Smooth muscle cell (in vitro differentiated cells): ENCODE measurements around the gene FUT1. TPM values are rescaled to one million over a fixed set of nuclear protein-coding genes. Genes with fewer than 3 reads are reported as not detected.

Source experiments
- DNase-seq: peaks from one replicate; lab custom pipeline; 2025; ENCODE audit not compliant: unreplicated experiment; lab: John Stamatoyannopoulos, UW
- H2AFZ ChIP-seq: fragments of 200-600 bp; sonication (generic); 2 replicates; pipeline ENCODE4 v1.6.0; 2016; ENCODE audit warnings: antibody characterized with exemption, low read depth, mild to moderate bottlenecking
- H3F3A ChIP-seq: fragments of 200-600 bp; sonication (generic); 2 replicates; pipeline ENCODE4 v1.6.0; 2017; ENCODE audit warnings: antibody characterized with exemption, low read depth
- H3K27ac ChIP-seq: fragments of 200-600 bp; sonication (generic); 2 replicates; pipeline ENCODE4 v1.5.1; 2016; ENCODE audit warnings: low read depth, mild to moderate bottlenecking
- H3K27me3 ChIP-seq: fragments of 200-600 bp; sonication (generic); 2 replicates; pipeline ENCODE4 v1.6.1; 2016; ENCODE audit warnings: low read depth, mild to moderate bottlenecking
- H3K36me3 ChIP-seq: fragments of 200-600 bp; sonication (generic); 2 replicates; pipeline ENCODE4 v1.5.1; 2016; ENCODE audit warnings: low read depth
- H3K4me1 ChIP-seq: fragments of 200-600 bp; sonication (generic); 2 replicates; pipeline ENCODE4 v1.5.1; 2016; ENCODE audit warnings: low read depth
- H3K4me2 ChIP-seq: fragments of 200-600 bp; sonication (generic); 2 replicates; pipeline ENCODE4 v1.6.0; 2016; ENCODE audit warnings: mild to moderate bottlenecking
- H3K4me3 ChIP-seq: fragments of 200-600 bp; sonication (generic); 2 replicates; pipeline ENCODE4 v1.5.1; 2016; ENCODE audit warnings: mild to moderate bottlenecking
- H3K79me2 ChIP-seq: fragments of 200-600 bp; sonication (generic); 2 replicates; pipeline ENCODE4 v1.6.0; 2016; ENCODE audit warnings: low read depth, mild to moderate bottlenecking
- H3K9ac ChIP-seq: fragments of 200-600 bp; sonication (generic); 2 replicates; pipeline ENCODE4 v1.6.0; 2016; ENCODE audit warnings: low read depth
- H3K9me3 ChIP-seq: fragments of 200-600 bp; sonication (generic); replicated peaks from 2 replicates; pipeline ENCODE4 v1.5.1; 2016; ENCODE audit warnings: low read depth
- H4K20me1 ChIP-seq: fragments of 200-600 bp; sonication (generic); 2 replicates; pipeline ENCODE4 v1.6.0; 2016; ENCODE audit warnings: low read depth
- CTCF ChIP-seq: fragments of 200-600 bp; sonication (generic); IDR thresholded peaks from 2 replicates; pipeline ENCODE4 v1.5.1; 2017; ENCODE audit warnings: borderline replicate concordance, mild to moderate bottlenecking, antibody characterized with exemption; ENCODE audit not compliant: insufficient read depth, poor library complexity, severe bottlenecking
- WGBS: methylation state at CpG from one replicate; pipeline ENCODE4 v1.1.7; 2016; ENCODE audit warnings: low lambda C conversion rate; 5-methylcytosine and 5-hydroxymethylcytosine counted together
- polyA plus RNA-seq: library from polyadenylated mRNA; unstranded; fragments of >200 nt; fragmentation: Nextera tagmentation; extraction: Ambion mirVana; gene quantifications from 2 replicates; pipeline ENCODE4 v1.2.1, GENCODE V29; 2016
- total RNA-seq: library from RNA; depleted of rRNA; stranded (reverse); fragments of >200 nt; gene quantifications from 2 replicates; pipeline ENCODE4 v1.2.3, GENCODE V29; 2014

The FUT1 gene
- total and polyA plus RNA-seq, 2 experiments from 2014 or later: 0.51 to 0.58 TPM

- Histone ChIP-seq H3K4me3 (peak overlapping the region; percentile 71), H3K4me2 (peak overlapping the region; percentile 88), H3K9ac (peak overlapping the region; percentile 28), H3K79me2 (no peaks in the 10 kb centered on the region), H4K20me1 (no peaks in the 10 kb centered on the region), H2AFZ (peak overlapping the region; percentile 90), H3F3A (peaks cover 8% of the 10 kb centered on the region), H3K4me1 (peaks cover 21% of the 10 kb centered on the region), H3K36me3 (no peaks in the 10 kb centered on the region), H3K9me3 (no peaks in the 10 kb centered on the region), H3K27ac (no peak overlapping the region), H3K27me3 (no peaks in the 10 kb centered on the region)
- DNase-seq: no peak
- 7% methylated on average over 22 of the region's 25 CpGs for WGBS
- peak; percentile 3 for TF ChIP-seq CTCF
Measured at GRCh38 chr19:48713041-48713863, 39.2 kb downstream of the FUT1 start.

DNA sequence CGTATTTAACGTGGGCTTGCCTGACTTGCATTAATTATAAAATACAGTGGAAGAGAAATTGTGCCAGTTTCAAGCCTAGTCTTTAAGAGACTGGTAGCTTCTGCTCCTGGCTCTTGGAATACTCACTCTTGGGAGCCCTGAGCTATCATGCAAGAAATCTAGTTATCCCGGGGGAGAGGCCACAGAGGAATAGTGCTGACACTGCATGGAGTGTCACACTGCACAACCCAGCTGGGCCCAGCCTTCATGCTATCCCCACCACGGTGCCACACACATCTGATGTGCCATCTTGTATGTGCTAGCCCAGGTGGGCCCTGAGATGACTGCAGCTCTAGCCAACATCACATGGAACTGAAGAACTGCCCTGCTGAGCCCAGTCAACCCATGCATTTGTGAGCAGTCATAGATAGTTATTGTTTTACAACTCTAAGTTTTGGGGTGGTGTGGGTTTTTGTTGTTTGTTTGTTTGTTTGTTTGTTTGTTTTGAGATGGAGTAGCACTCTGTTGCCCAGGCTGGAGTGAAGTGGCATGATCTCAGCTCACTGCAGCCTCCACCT, 41.3 kb downstream of the FUT1 start:
- H3F3A ChIP-seq: no peaks in the 10 kb centered on the region
- no peaks in the 10 kb centered on the region for H4K20me1 ChIP-seq
- H3K9me3 ChIP-seq: no peaks in the 10 kb centered on the region
- TF ChIP-seq CTCF: no peak
- no peak overlapping the region for H3K4me3 ChIP-seq
- no peak overlapping the region for H3K4me2 ChIP-seq
- H3K4me1 ChIP-seq: peaks cover 11% of the 10 kb centered on the region
- H3K27ac ChIP-seq: no peak overlapping the region
- WGBS: 92% methylated on average over 4 of the region's 4 CpGs
- H3K79me2 ChIP-seq: no peaks in the 10 kb centered on the region
- no peak for DNase-seq
- H3K27me3 ChIP-seq: no peaks in the 10 kb centered on the region
- no peaks in the 10 kb centered on the region for H3K36me3 ChIP-seq
- H2AFZ ChIP-seq: no peak overlapping the region
- H3K9ac ChIP-seq: no peak overlapping the region

- H2AFZ ChIP-seq: no peak overlapping the region
- H3K4me3 ChIP-seq: no peak overlapping the region
- no peaks in the 10 kb centered on the region for H4K20me1 ChIP-seq
- no peaks in the 10 kb centered on the region for H3K27me3 ChIP-seq
- H3K4me1 ChIP-seq: peaks cover 3% of the 10 kb centered on the region
- WGBS: 62% methylated on average over 11 of the region's 11 CpGs
- no peaks in the 10 kb centered on the region for H3K9me3 ChIP-seq
- H3F3A ChIP-seq: no peaks in the 10 kb centered on the region
- H3K9ac ChIP-seq: no peak overlapping the region
- H3K27ac ChIP-seq: no peak overlapping the region
- H3K79me2 ChIP-seq: no peaks in the 10 kb centered on the region
- no peak for DNase-seq
- TF ChIP-seq CTCF: no peak
- no peaks in the 10 kb centered on the region for H3K36me3 ChIP-seq
- no peak overlapping the region for H3K4me2 ChIP-seq
Measured at GRCh38 chr19:48708471-48708870, 44.0 kb downstream of the FUT1 start.
